ENCODE measurements around the gene PTDSS2. TPM values are rescaled to one million over a fixed set of nuclear protein-coding genes. Genes with fewer than 3 reads are reported as not detected.

The PTDSS2 gene
- polyA plus RNA-seq, 2 of the 4 experiments (the other 2 are of a cell fraction) = 23.4 to 38.9 TPM

- ATAC-seq (peak; percentile 8 to 17; a peak in 4 of 6 replicates), FAIRE-seq (no peak), DNase-seq (ENCODE audit: low read depth in 1 of 2, low spot score in 1 of 2) (peak; percentile 66 to 69)
- CTCF ChIA-PET = interaction anchor here (0.8 to 8.4 kb wide), 14 partner anchors 11 to 232 kb away, joined by 3 to 112 read pairs (median 4); no protein-coding TSS in a partner anchor
- peak overlapping the region; percentile 98 for H3K4me3 ChIP-seq
- POLR2A ChIA-PET = interaction anchor here (0.6 to 2.2 kb wide), 3 partner anchors 44 to 244 kb away, joined by 3 to 11 read pairs (median 7); partner anchors contain the start of genes BET1L and RIC8A
- H3K9me3 ChIP-seq = no peaks in the 10 kb centered on the region
- H3K4me2 ChIP-seq = peak overlapping the region; percentile 84
- WGBS (ENCODE audit: missing lambda C conversion rate) = 13% methylated on average over 40 of the region's 46 CpGs
- peak overlapping the region; percentile 86 to 93 for H3K27ac ChIP-seq
- H3K4me1 ChIP-seq = peaks cover 18% of the 10 kb centered on the region
- TF ChIP-seq HEYL (CRISPR knock-in tag; IDR thresholded peaks at IDR 0.05) (no peak), EHF (CRISPR knock-in tag; IDR thresholded peaks at IDR 0.05) (no peak), GATA3 (IDR thresholded peaks at IDR 0.05; ENCODE audit: borderline replicate concordance) (no peak), FOXS1 (CRISPR knock-in tag; IDR thresholded peaks at IDR 0.05) (no peak), MAFK (IDR thresholded peaks at IDR 0.05; ENCODE audit: partially characterized antibody) (no peak), TFCP2L1 (CRISPR knock-in tag; IDR thresholded peaks at IDR 0.05) (no peak), USF2 (IDR thresholded peaks at IDR 0.05) (no peak), ATOH8 (CRISPR knock-in tag; IDR thresholded peaks at IDR 0.05; ENCODE audit: low read depth) (no peak), FOSB (CRISPR knock-in tag; IDR thresholded peaks at IDR 0.05) (no peak), POLR2AphosphoS2 (conservative IDR thresholded peaks at IDR 0.05; ENCODE audit: low read length) (no peak), BCL3 (IDR thresholded peaks at IDR 0.05) (no peak), CBX2 (IDR thresholded peaks at IDR 0.05; ENCODE audit: borderline replicate concordance, low read depth) (no peak), HES2 (IDR thresholded peaks at IDR 0.05) (no peak), MAX (IDR thresholded peaks at IDR 0.05) (peak; percentile 84), HOXB5 (CRISPR knock-in tag; IDR thresholded peaks at IDR 0.05) (no peak), CHD4 (IDR thresholded peaks at IDR 0.05; ENCODE audit: borderline replicate concordance) (no peak), MAZ (IDR thresholded peaks at IDR 0.05; ENCODE audit: borderline replicate concordance, low read depth, low read length) (no peak), RCOR1 (IDR thresholded peaks at IDR 0.05; ENCODE audit: low read depth, low read length) (no peak), PBX3 (IDR thresholded peaks at IDR 0.05) (no peak), NPAS2 (CRISPR knock-in tag; IDR thresholded peaks at IDR 0.05; ENCODE audit: borderline replicate concordance) (no peak), BHLHE40 (IDR thresholded peaks at IDR 0.05; ENCODE audit: low read depth, low read length) (no peak), JUNB (IDR thresholded peaks at IDR 0.05) (no peak), CBX8 (IDR thresholded peaks at IDR 0.05) (no peak), HMGXB4 (CRISPR knock-in tag; IDR thresholded peaks at IDR 0.05; ENCODE audit: borderline replicate concordance) (no peak), CEBPB (IDR thresholded peaks at IDR 0.05) (no peak), RAD21 (conservative IDR thresholded peaks at IDR 0.05 in 1 of 2, IDR thresholded peaks at IDR 0.05 in 1 of 2) (peak; percentile 46 to 48; a peak in 4 of 5 replicates)
- TF ChIP-seq, protein P1, sequence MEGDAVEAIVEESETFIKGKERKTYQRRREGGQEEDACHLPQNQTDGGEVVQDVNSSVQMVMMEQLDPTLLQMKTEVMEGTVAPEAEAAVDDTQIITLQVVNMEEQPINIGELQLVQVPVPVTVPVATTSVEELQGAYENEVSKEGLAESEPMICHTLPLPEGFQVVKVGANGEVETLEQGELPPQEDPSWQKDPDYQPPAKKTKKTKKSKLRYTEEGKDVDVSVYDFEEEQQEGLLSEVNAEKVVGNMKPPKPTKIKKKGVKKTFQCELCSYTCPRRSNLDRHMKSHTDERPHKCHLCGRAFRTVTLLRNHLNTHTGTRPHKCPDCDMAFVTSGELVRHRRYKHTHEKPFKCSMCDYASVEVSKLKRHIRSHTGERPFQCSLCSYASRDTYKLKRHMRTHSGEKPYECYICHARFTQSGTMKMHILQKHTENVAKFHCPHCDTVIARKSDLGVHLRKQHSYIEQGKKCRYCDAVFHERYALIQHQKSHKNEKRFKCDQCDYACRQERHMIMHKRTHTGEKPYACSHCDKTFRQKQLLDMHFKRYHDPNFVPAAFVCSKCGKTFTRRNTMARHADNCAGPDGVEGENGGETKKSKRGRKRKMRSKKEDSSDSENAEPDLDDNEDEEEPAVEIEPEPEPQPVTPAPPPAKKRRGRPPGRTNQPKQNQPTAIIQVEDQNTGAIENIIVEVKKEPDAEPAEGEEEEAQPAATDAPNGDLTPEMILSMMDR (IDR thresholded peaks at IDR 0.05) = peak; percentile 10; the same call in 1 of the 3 replicates
- TF ChIP-seq, protein P2, sequence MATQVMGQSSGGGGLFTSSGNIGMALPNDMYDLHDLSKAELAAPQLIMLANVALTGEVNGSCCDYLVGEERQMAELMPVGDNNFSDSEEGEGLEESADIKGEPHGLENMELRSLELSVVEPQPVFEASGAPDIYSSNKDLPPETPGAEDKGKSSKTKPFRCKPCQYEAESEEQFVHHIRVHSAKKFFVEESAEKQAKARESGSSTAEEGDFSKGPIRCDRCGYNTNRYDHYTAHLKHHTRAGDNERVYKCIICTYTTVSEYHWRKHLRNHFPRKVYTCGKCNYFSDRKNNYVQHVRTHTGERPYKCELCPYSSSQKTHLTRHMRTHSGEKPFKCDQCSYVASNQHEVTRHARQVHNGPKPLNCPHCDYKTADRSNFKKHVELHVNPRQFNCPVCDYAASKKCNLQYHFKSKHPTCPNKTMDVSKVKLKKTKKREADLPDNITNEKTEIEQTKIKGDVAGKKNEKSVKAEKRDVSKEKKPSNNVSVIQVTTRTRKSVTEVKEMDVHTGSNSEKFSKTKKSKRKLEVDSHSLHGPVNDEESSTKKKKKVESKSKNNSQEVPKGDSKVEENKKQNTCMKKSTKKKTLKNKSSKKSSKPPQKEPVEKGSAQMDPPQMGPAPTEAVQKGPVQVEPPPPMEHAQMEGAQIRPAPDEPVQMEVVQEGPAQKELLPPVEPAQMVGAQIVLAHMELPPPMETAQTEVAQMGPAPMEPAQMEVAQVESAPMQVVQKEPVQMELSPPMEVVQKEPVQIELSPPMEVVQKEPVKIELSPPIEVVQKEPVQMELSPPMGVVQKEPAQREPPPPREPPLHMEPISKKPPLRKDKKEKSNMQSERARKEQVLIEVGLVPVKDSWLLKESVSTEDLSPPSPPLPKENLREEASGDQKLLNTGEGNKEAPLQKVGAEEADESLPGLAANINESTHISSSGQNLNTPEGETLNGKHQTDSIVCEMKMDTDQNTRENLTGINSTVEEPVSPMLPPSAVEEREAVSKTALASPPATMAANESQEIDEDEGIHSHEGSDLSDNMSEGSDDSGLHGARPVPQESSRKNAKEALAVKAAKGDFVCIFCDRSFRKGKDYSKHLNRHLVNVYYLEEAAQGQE (IDR thresholded peaks at IDR 0.05) = no peak
Measured at GRCh38 chr11:450809-451451, 851 bp downstream of the PTDSS2 start.
